WTC11 (cell line): ENCODE results near the gene MAP3K14. TPM values are rescaled to one million over a fixed set of nuclear protein-coding genes. Genes with fewer than 3 reads are reported as not detected.

Experiments
- total RNA-seq: library from RNA; stranded (reverse); gene quantifications from 3 replicates; pipeline ENCODE4 v1.2.3, GENCODE V29; 2021

MAP3K14 gene
- total RNA-seq, 1 experiment from 2014 or later, result 4.0 TPM

Other genes starting within 250 kb of the MAP3K14 start
- 45.9 to 55.8 TPM (median 55.8 TPM) in 3 replicates for gene PLCD3, start 184.5 kb downstream of the MAP3K14 start, total RNA-seq
- 12.7 to 21.0 TPM (median 21.0 TPM) in 3 replicates for gene ACBD4, start 181.3 kb downstream of the MAP3K14 start, total RNA-seq
- gene HEXIM1, start 168.5 kb downstream of the MAP3K14 start, total RNA-seq, result 29.6 to 36.9 TPM (median 35.2 TPM) in 3 replicates
- gene HEXIM2, start 155.1 kb downstream of the MAP3K14 start, total RNA-seq, result 11.9 to 16.1 TPM (median 12.2 TPM) in 3 replicates
- gene FMNL1, start 95.1 kb downstream of the MAP3K14 start, total RNA-seq, result 5.3 to 7.9 TPM (median 7.3 TPM) in 3 replicates
- 0.14 to 0.15 TPM in 2 of 3 replicates, not detected in the other for gene SPATA32, start 54.9 kb downstream of the MAP3K14 start, total RNA-seq
- gene ARHGAP27, start 115.8 kb upstream of the MAP3K14 start, total RNA-seq, result 12.9 to 16.0 TPM (median 14.8 TPM) in 3 replicates
- gene PLEKHM1, start 173.7 kb upstream of the MAP3K14 start, total RNA-seq, result 15.8 to 19.6 TPM (median 17.2 TPM) in 3 replicates